Liver (tissue), 9 donors: ENCODE measurements around the gene NBAS. TPM values are rescaled to one million over a fixed set of nuclear protein-coding genes. Genes with fewer than 3 reads are reported as not detected.
"Not testable (repeated sequence)": the region's sequence is repeated elsewhere in the genome, so short reads cannot be mapped to it uniquely, and the experiment has no call there.

Source experiments
- DNase-seq: peaks from one replicate; pipeline ENCODE4 v3.0.0-alpha.2; 2017; ENCODE audit warnings: low spot score
- H3K27ac ChIP-seq, 2 donors: one replicate each; pipeline ENCODE4 v1.7.0; 2013; ENCODE audit warnings: inconsistent platforms in 2 of 2, low read length in 2 of 2, control low read depth in 1 of 2, low read depth in 1 of 2, mild to moderate bottlenecking in 1 of 2
- H3K27me3 ChIP-seq, 4 donors: one replicate each; pipeline versions ENCODE4 v1.6.1 to v1.7.0; 2013; ENCODE audit warnings: low read length in 3 of 4, inconsistent platforms in 1 of 4, mild to moderate bottlenecking in 1 of 4, moderate library complexity in 1 of 4; ENCODE audit not compliant: control insufficient read depth in 4 of 4, insufficient read depth in 4 of 4
- H3K36me3 ChIP-seq, 4 donors: one replicate each; pipeline versions ENCODE4 v1.6.1 to v1.7.0; 2013; ENCODE audit warnings: low read length in 3 of 4, mild to moderate bottlenecking in 3 of 4, low read depth in 1 of 4, moderate library complexity in 1 of 4; ENCODE audit not compliant: control insufficient read depth in 4 of 4, insufficient read depth in 3 of 4
- H3K4me1 ChIP-seq, 4 donors: one replicate each; pipeline versions ENCODE4 v1.6.1 to v1.7.0; 2013; ENCODE audit warnings: low read length in 3 of 4, mild to moderate bottlenecking in 3 of 4, moderate library complexity in 1 of 4; ENCODE audit not compliant: control insufficient read depth in 4 of 4, insufficient read depth in 4 of 4
- H3K4me3 ChIP-seq, 3 donors: one replicate each; pipeline versions ENCODE4 v1.6.1 to v1.7.0; 2013; ENCODE audit warnings: low read length in 3 of 3, control low read depth in 1 of 3, low read depth in 1 of 3, mild to moderate bottlenecking in 1 of 3
- H3K9ac ChIP-seq, 2 donors: one replicate each; pipeline ENCODE4 v1.7.0; 2013; ENCODE audit warnings: low read length in 2 of 2, mild to moderate bottlenecking in 2 of 2, moderate library complexity in 2 of 2, control low read depth in 1 of 2, low read depth in 1 of 2
- H3K9me3 ChIP-seq, 4 donors: one replicate each; pipeline versions ENCODE4 v1.6.1 to v1.7.0; 2013; ENCODE audit warnings: low read length in 3 of 4; ENCODE audit not compliant: control insufficient read depth in 4 of 4
- GABPA ChIP-seq, 2 donors: IDR thresholded peaks in 1 of 2; conservative IDR thresholded peaks in 1 of 2; 2 replicates each; pipeline ENCODE4 v1.6.1; 2016; ENCODE audit warnings: antibody characterized with exemption in 2 of 2, mild to moderate bottlenecking in 1 of 2, moderate library complexity in 1 of 2
- HNF4A ChIP-seq, 2 donors: conservative IDR thresholded peaks; 2 replicates each; pipeline ENCODE4 v1.6.1; 2016; ENCODE audit warnings: antibody characterized with exemption in 2 of 2, mild to moderate bottlenecking in 2 of 2
- JUND ChIP-seq, 2 donors: IDR thresholded peaks; 2 replicates each; pipeline ENCODE4 v1.6.1; 2016; ENCODE audit warnings: antibody characterized with exemption in 2 of 2
- NR2F2 ChIP-seq: IDR thresholded peaks from 2 replicates; pipeline ENCODE4 v1.6.1; 2016; ENCODE audit warnings: antibody characterized with exemption
- RXRA ChIP-seq, 2 donors: IDR thresholded peaks; 2 replicates each; pipeline ENCODE4 v1.6.1; 2017 to 2018; ENCODE audit warnings: antibody characterized with exemption in 2 of 2, mild to moderate bottlenecking in 1 of 2
- whole genome bisulfite sequencing: extraction: QIAGEN DNeasy Blood & Tissue Kit; methylation state at CpG from one replicate; pipeline ENCODE4 v1.1.7; 2013; 5-methylcytosine and 5-hydroxymethylcytosine counted together
- polyA plus RNA-seq, 2 donors: library from polyadenylated mRNA; stranded (reverse) in 1 of 2; unstranded in 1 of 2; fragments of 200-250 nt in 1 of 2; fragments of >200 nt in 1 of 2; fragmentation: Nextera tagmentation in 1 of 2; extraction: Ambion mirVana in 1 of 2; gene quantifications; one replicate each; pipeline versions ENCODE4 v1.2.1 to v1.2.3, GENCODE V29; 2013 to 2015
- total RNA-seq, 2 donors: library from RNA; depleted of rRNA; stranded (reverse); fragments of >200 nt; gene quantifications; one replicate each; pipeline ENCODE4 v1.2.3, GENCODE V29; 2014
- TF ChIP-seq, protein P1 (sequence below): IDR thresholded peaks from 2 replicates; pipeline ENCODE4 v1.6.1; 2016; ENCODE audit warnings: antibody characterized with exemption, mild to moderate bottlenecking
- TF ChIP-seq, protein P2 (sequence below): IDR thresholded peaks from 2 replicates; pipeline ENCODE4 v1.6.1; 2016; ENCODE audit warnings: antibody characterized with exemption
- TF ChIP-seq, protein P3 (sequence below): IDR thresholded peaks from 2 replicates; pipeline ENCODE4 v1.6.1; 2016; ENCODE audit warnings: antibody characterized with exemption
- donor health status: healthy.
- donor health status: healthy.
- donor health status: healthy.
- donor health status: healthy.
- donor health status: healthy.

NBAS gene
- total and polyA plus RNA-seq, 4 donors = 10.5 to 40.0 (median 18.9) TPM

DNA sequence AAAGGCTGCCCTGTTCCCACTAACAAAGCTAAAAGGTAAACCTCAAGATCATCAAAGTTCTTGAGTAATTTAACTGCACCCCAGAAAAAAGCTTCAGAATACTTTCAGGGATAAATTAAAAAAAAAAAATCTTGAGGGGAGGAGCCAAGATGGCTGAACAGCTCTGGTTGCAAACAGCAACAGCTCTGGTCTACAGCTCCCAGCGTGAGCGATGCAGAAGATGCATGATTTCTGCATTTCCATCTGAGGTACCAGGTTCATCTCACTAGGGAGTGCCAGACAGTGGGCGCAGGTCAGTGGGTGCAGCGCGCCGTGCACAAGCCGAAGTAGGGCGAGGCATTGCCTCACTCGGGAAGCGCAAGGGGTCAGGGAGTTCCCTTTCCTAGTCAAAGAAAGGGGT, 121.8 kb downstream of the NBAS start:
- 95% methylated on average over 10 of the region's 10 CpGs for WGBS
- not testable (repeated sequence) for H3K27me3 ChIP-seq, H3K9ac ChIP-seq, H3K4me1 ChIP-seq, H3K36me3 ChIP-seq, H3K9me3 ChIP-seq, H3K27ac ChIP-seq, DNase-seq, H3K4me3 ChIP-seq

DNA sequence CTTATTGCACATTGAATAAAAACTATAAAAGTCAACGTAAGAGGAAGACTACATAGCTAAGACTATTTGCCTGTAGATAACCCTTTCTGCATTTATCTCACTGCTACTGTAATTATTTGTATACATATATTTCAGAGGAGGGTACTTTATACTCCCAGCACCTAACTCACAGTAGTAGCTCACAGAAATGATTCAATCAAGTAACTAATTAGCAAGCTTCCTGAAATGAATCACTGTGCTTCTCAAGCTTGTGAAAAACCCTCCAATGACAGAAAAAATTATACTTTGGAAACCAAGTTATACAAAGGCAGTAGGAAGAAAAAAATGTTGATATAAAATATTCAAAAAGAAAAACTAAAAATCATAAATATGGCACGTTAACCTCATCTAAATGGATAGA, 124.9 kb downstream of the NBAS start:
- no peak for DNase-seq
- Histone ChIP-seq H3K27me3 (no peaks in the 10 kb centered on the region), H3K4me1 (no peaks in the 10 kb centered on the region), H3K9ac (no peak overlapping the region), H3K4me3 (no peak overlapping the region), H3K27ac (no peak overlapping the region), H3K9me3 (no peaks in the 10 kb centered on the region), H3K36me3 (no peaks in the 10 kb centered on the region)
- 94% methylated on average over 2 of the region's 2 CpGs for WGBS
- TF ChIP-seq, protein P1, sequence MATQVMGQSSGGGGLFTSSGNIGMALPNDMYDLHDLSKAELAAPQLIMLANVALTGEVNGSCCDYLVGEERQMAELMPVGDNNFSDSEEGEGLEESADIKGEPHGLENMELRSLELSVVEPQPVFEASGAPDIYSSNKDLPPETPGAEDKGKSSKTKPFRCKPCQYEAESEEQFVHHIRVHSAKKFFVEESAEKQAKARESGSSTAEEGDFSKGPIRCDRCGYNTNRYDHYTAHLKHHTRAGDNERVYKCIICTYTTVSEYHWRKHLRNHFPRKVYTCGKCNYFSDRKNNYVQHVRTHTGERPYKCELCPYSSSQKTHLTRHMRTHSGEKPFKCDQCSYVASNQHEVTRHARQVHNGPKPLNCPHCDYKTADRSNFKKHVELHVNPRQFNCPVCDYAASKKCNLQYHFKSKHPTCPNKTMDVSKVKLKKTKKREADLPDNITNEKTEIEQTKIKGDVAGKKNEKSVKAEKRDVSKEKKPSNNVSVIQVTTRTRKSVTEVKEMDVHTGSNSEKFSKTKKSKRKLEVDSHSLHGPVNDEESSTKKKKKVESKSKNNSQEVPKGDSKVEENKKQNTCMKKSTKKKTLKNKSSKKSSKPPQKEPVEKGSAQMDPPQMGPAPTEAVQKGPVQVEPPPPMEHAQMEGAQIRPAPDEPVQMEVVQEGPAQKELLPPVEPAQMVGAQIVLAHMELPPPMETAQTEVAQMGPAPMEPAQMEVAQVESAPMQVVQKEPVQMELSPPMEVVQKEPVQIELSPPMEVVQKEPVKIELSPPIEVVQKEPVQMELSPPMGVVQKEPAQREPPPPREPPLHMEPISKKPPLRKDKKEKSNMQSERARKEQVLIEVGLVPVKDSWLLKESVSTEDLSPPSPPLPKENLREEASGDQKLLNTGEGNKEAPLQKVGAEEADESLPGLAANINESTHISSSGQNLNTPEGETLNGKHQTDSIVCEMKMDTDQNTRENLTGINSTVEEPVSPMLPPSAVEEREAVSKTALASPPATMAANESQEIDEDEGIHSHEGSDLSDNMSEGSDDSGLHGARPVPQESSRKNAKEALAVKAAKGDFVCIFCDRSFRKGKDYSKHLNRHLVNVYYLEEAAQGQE = no peak
- no peak for TF ChIP-seq JUND (IDR thresholded peaks at IDR 0.05)
- TF ChIP-seq GABPA (IDR thresholded peaks at IDR 0.05 in 1 of 2, conservative IDR thresholded peaks at IDR 0.05 in 1 of 2) = no peak
- TF ChIP-seq RXRA (IDR thresholded peaks at IDR 0.05) = no peak
- TF ChIP-seq, protein P2, sequence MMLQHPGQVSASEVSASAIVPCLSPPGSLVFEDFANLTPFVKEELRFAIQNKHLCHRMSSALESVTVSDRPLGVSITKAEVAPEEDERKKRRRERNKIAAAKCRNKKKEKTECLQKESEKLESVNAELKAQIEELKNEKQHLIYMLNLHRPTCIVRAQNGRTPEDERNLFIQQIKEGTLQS = no peak
- TF ChIP-seq, protein P3, sequence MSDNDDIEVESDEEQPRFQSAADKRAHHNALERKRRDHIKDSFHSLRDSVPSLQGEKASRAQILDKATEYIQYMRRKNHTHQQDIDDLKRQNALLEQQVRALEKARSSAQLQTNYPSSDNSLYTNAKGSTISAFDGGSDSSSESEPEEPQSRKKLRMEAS = no peak

DNA sequence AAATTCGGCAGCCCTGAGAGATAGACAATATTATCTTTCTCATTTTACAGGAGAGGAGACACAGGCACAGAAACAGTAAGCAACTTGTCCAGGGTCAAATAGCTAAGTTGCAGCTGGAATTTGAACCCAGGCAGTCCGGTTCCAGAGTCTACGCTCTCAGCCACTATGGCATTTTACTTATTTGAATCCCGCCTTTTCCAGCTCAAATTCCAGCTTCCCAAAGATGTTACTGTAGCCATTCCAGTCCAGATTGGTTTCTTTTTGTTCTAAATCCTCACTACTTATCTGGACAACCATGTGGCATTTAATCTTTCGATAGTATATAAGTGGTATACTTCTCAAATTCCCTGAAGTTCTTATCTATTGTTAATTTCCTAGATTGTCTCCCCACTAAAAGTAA, 125.7 kb downstream of the NBAS start:
- no peaks in the 10 kb centered on the region for H3K36me3 ChIP-seq
- no peaks in the 10 kb centered on the region for H3K27me3 ChIP-seq
- H3K4me3 ChIP-seq = no peak overlapping the region
- H3K27ac ChIP-seq = no peak overlapping the region
- no peak overlapping the region for H3K9ac ChIP-seq
- no peaks in the 10 kb centered on the region for H3K4me1 ChIP-seq
- 69% methylated on average over 5 of the region's 5 CpGs for WGBS
- no peaks in the 10 kb centered on the region for H3K9me3 ChIP-seq
- TF ChIP-seq RXRA (IDR thresholded peaks at IDR 0.05) = no peak
- TF ChIP-seq, protein P2 = no peak
- TF ChIP-seq HNF4A (conservative IDR thresholded peaks at IDR 0.05) = peak; percentile 9 to 34
- no peak for TF ChIP-seq NR2F2
- TF ChIP-seq, protein P3 = no peak
- no peak for DNase-seq
